HCT116 (cell line): ENCODE results near the gene TRDN. TPM values are rescaled to one million over a fixed set of nuclear protein-coding genes. Genes with fewer than 3 reads are reported as not detected.

Experiments
- ATAC-seq: fragments of 200-7000 bp; cut with Tn5 transposase; 2 replicates; pipeline ENCODE4 v1.9.1; 2020; ENCODE audit warnings: mild to moderate bottlenecking, moderate library complexity
- BruUV-seq: library from RNA; stranded (reverse); fragments of 400-500 nt; replicated peaks from 2 replicates; lab custom pipeline; 2021; lab: Mats Ljungman, UMichigan
- CTCF ChIA-PET: fragments of 300-600 bp; sonication (Branson Sonifier 250); formaldehyde crosslinking; loops from one replicate; lab custom pipeline; 2021; ENCODE audit warnings: antibody characterized with exemption; lab: Charles Lee
- POLR2A ChIA-PET: fragments of 300-600, 350-600 bp; sonication (Branson Sonifier 250); formaldehyde crosslinking; loops from one replicate; lab custom pipeline; 2021; ENCODE audit warnings: antibody characterized with exemption; lab: Charles Lee
- RAD21 ChIA-PET, 2 experiments: fragments of 300-600 bp; sonication (Branson Sonifier 250); formaldehyde crosslinking; loops; one replicate each; lab custom pipeline; 2023; ENCODE audit warnings: low total read pairs in 2 of 2; ENCODE audit not compliant: uncharacterized antibody in 2 of 2, unreplicated experiment in 2 of 2, low non-redundant PET in 1 of 2; lab: Charles Lee
- DNase-seq: peaks from one replicate; pipeline ENCODE4 v3.0.0-alpha.2; 2010; ENCODE audit warnings: low read depth, low spot score
- H2AFZ ChIP-seq: fragments of 200-600 bp; shearing (Covaris generic), sonication (generic); 2 replicates; pipeline ENCODE4 v1.6.1; 2017; ENCODE audit warnings: low read depth, mixed run types, mixed read lengths, antibody characterized with exemption, low read length; ENCODE audit not compliant: poor library complexity, severe bottlenecking
- H3K27ac ChIP-seq: 2 replicates; pipeline ENCODE4 v1.5.1; 2012; ENCODE audit warnings: low read depth, low read length
- H3K27me3 ChIP-seq: fragments of 200-600 bp; sonication (generic); 2 replicates; pipeline ENCODE4 v1.6.1; 2016; ENCODE audit warnings: mixed run types, low read length, mixed read lengths; ENCODE audit not compliant: insufficient read depth
- H3K36me3 ChIP-seq, 2 experiments: fragments of 200-500 bp in 1 of 2; fragments of 200-600 bp in 1 of 2; sonication (Bioruptor generic) in 1 of 2; sonication (generic) in 1 of 2; 2 replicates each; pipeline versions ENCODE4 v1.5.1 to v1.6.1; 2014 to 2016; ENCODE audit warnings: low read length in 2 of 2, inconsistent platforms in 1 of 2, mixed read lengths in 1 of 2, mixed run types in 1 of 2; ENCODE audit not compliant: insufficient read depth in 2 of 2, control insufficient read depth in 1 of 2
- H3K4me1 ChIP-seq, 2 experiments: fragments of 200-600 bp in 1 of 2; sonication (generic) in 1 of 2; 2 replicates each; pipeline versions ENCODE4 v1.5.1 to v1.6.1; 2012 to 2017; ENCODE audit warnings: low read length in 2 of 2, inconsistent platforms in 1 of 2, mild to moderate bottlenecking in 1 of 2, mixed read lengths in 1 of 2, mixed run types in 1 of 2, moderate library complexity in 1 of 2; ENCODE audit not compliant: insufficient read depth in 2 of 2, control insufficient read depth in 1 of 2
- H3K4me2 ChIP-seq: fragments of 200-600 bp; sonication (generic); 2 replicates; pipeline ENCODE4 v1.6.1; 2017; ENCODE audit warnings: mixed run types, low read length, mixed read lengths
- H3K4me3 ChIP-seq, 2 experiments: fragments of 200-600 bp in 1 of 2; sonication (generic) in 1 of 2; replicated peaks in 1 of 2; 2 replicates each; pipeline ENCODE4 v1.5.1; 2011 to 2016; ENCODE audit warnings: low read length in 2 of 2, control low read depth in 1 of 2, low read depth in 1 of 2, mild to moderate bottlenecking in 1 of 2, mixed read lengths in 1 of 2, mixed run types in 1 of 2
- H3K79me2 ChIP-seq: fragments of 200-600 bp; sonication (generic); 2 replicates; pipeline ENCODE4 v1.6.1; 2017; ENCODE audit warnings: mild to moderate bottlenecking, mixed run types, low read length, moderate library complexity, mixed read lengths; ENCODE audit not compliant: insufficient read depth
- H3K9ac ChIP-seq: fragments of 200-600 bp; sonication (generic); 2 replicates; pipeline ENCODE4 v1.6.1; 2016; ENCODE audit warnings: low read length, mixed read lengths
- H3K9me2 ChIP-seq: fragments of 200-600 bp; sonication (generic), shearing (Covaris generic); 2 replicates; pipeline ENCODE4 v1.6.1; 2017; ENCODE audit warnings: mixed run types, mild to moderate bottlenecking, moderate library complexity; ENCODE audit not compliant: insufficient read depth
- H3K9me3 ChIP-seq, 2 experiments: fragments of 200-500 bp in 1 of 2; fragments of 200-600 bp in 1 of 2; sonication (Bioruptor generic) in 1 of 2; sonication (generic) in 1 of 2; 2 replicates each; pipeline ENCODE4 v1.6.1; 2014 to 2017; ENCODE audit warnings: low read length in 2 of 2, mixed read lengths in 2 of 2, inconsistent platforms in 1 of 2, low read depth in 1 of 2, mild to moderate bottlenecking in 1 of 2, mixed run types in 1 of 2, moderate library complexity in 1 of 2; ENCODE audit not compliant: control insufficient read depth in 1 of 2, insufficient read depth in 1 of 2
- H4K20me1 ChIP-seq: fragments of 200-600 bp; sonication (generic), shearing (Covaris generic); 2 replicates; pipeline ENCODE4 v1.6.1; 2017; ENCODE audit warnings: mixed run types, mild to moderate bottlenecking, moderate library complexity; ENCODE audit not compliant: insufficient read depth
- CBX3 ChIP-seq: IDR thresholded peaks from 2 replicates; pipeline ENCODE4 v1.6.1; 2012; ENCODE audit warnings: low read depth
- CEBPB ChIP-seq: IDR thresholded peaks from 2 replicates; pipeline ENCODE4 v1.6.1; 2012; ENCODE audit warnings: low read depth
- CTCF ChIP-seq, 3 experiments: fragments of 200-600 bp in 1 of 3; sonication (generic) in 1 of 3; IDR thresholded peaks in 2 of 3; conservative IDR thresholded peaks in 1 of 3; 2 replicates each; pipeline ENCODE4 v1.5.1; 2012 to 2017; ENCODE audit warnings: low read depth in 2 of 3, low read length in 2 of 3, antibody characterized with exemption in 1 of 3, borderline replicate concordance in 1 of 3, control low read depth in 1 of 3, mild to moderate bottlenecking in 1 of 3, mixed read lengths in 1 of 3, mixed run types in 1 of 3, moderate library complexity in 1 of 3; ENCODE audit not compliant: insufficient read depth in 1 of 3
- EGR1 ChIP-seq: IDR thresholded peaks from 2 replicates; pipeline ENCODE4 v1.6.1; 2012; ENCODE audit warnings: low read depth
- ELF1 ChIP-seq: IDR thresholded peaks from 2 replicates; pipeline ENCODE4 v1.6.1; 2012; ENCODE audit warnings: low read depth, borderline replicate concordance
- EZH2 ChIP-seq: fragments of 200-600 bp; sonication (generic); IDR thresholded peaks from 2 replicates; pipeline ENCODE4 v1.6.1; 2017; ENCODE audit warnings: antibody characterized with exemption, mixed run types
- EZH2phosphoT487 ChIP-seq: fragments of 200-600 bp; IDR thresholded peaks from 2 replicates; pipeline ENCODE4 v1.6.1; 2018; ENCODE audit warnings: antibody characterized with exemption, borderline replicate concordance
- FOSL1 ChIP-seq: IDR thresholded peaks from 2 replicates; pipeline ENCODE4 v1.6.1; 2012; ENCODE audit warnings: low read depth
- JUND ChIP-seq: IDR thresholded peaks from 2 replicates; pipeline ENCODE4 v1.6.1; 2012
- MAX ChIP-seq: IDR thresholded peaks from 2 replicates; pipeline ENCODE4 v1.6.1; 2012
- POLR2AphosphoS5 ChIP-seq: IDR thresholded peaks from 2 replicates; pipeline ENCODE4 v1.6.1; 2011; ENCODE audit warnings: mild to moderate bottlenecking, low read depth, low read length, moderate library complexity
- RAD21 ChIP-seq: IDR thresholded peaks from 2 replicates; pipeline ENCODE4 v1.6.1; 2012; ENCODE audit warnings: low read depth, mild to moderate bottlenecking
- SIN3A ChIP-seq: IDR thresholded peaks from 2 replicates; pipeline ENCODE4 v1.6.1; 2012; ENCODE audit warnings: low read depth
- SRF ChIP-seq: IDR thresholded peaks from 2 replicates; pipeline ENCODE4 v1.6.1; 2012; ENCODE audit warnings: low read depth
- TCF7L2 ChIP-seq: IDR thresholded peaks from 2 replicates; pipeline ENCODE4 v1.7.0; 2011; ENCODE audit warnings: borderline replicate concordance, inconsistent platforms; ENCODE audit not compliant: insufficient read depth, insufficient read length; ENCODE audit errors: extremely low read depth
- YY1 ChIP-seq: IDR thresholded peaks from 2 replicates; pipeline ENCODE4 v1.6.1; 2011; ENCODE audit warnings: low read length, low read depth, moderate library complexity, mild to moderate bottlenecking; ENCODE audit not compliant: insufficient replicate concordance; ENCODE audit errors: extremely low read depth
- ZFX ChIP-seq: fragments of 450-650 bp; IDR thresholded peaks from 2 replicates; pipeline ENCODE4 v1.6.1; 2017
- intact Hi-C: fragments of 100-400 bp; cut with micrococcal nuclease; formaldehyde crosslinking; loops from 2 replicates; pipeline ENCODE4 v1.10.0; 2022
- total RNA-seq: library from RNA; stranded (reverse); gene quantifications from one replicate; pipeline ENCODE4 v1.2.1, GENCODE V29; 2021; ENCODE audit not compliant: unreplicated experiment

The TRDN gene
- total RNA-seq, 1 experiment from 2014 or later: not detected

GRCh38 chr6:123668965-123669591 is 32.3 kb upstream of the TRDN start:
- Histone ChIP-seq H3K27ac (no peak overlapping the region), H4K20me1 (no peaks in the 10 kb centered on the region), H3K9ac (no peak overlapping the region), H3K79me2 (no peaks in the 10 kb centered on the region), H3K9me2 (no peaks in the 10 kb centered on the region), H3K36me3 (no peaks in the 10 kb centered on the region), H2AFZ (no peak overlapping the region), H3K4me1 (no peaks in the 10 kb centered on the region), H3K4me3 (no peak overlapping the region), H3K27me3 (no peaks in the 10 kb centered on the region), H3K9me3 (no peaks in the 10 kb centered on the region), H3K4me2 (no peak overlapping the region)
- intact Hi-C loops: no loop called here
- CTCF ChIA-PET: no interaction called here
- ATAC-seq (no peak), DNase-seq (no peak)
- RAD21 ChIA-PET: no interaction called here
- POLR2A ChIA-PET: no interaction called here
- TF ChIP-seq TCF7L2 (no peak), FOSL1 (no peak)
- TF ChIP-seq, all 23 proteins: peak for 0
- BruUV-seq: no TSS peak

GRCh38 chr6:123668063-123668462 is 31.3 kb upstream of the TRDN start:
- RAD21 ChIA-PET: no interaction called here
- Histone ChIP-seq H3K4me2 (no peak overlapping the region), H3K27me3 (no peaks in the 10 kb centered on the region), H3K79me2 (no peaks in the 10 kb centered on the region), H3K9me3 (no peaks in the 10 kb centered on the region), H3K4me3 (no peak overlapping the region), H3K36me3 (no peaks in the 10 kb centered on the region), H3K27ac (no peak overlapping the region), H3K9ac (no peak overlapping the region), H3K4me1 (no peaks in the 10 kb centered on the region), H2AFZ (no peak overlapping the region), H3K9me2 (no peaks in the 10 kb centered on the region), H4K20me1 (no peaks in the 10 kb centered on the region)
- POLR2A ChIA-PET: no interaction called here
- CTCF ChIA-PET: no interaction called here
- DNase-seq: no peak
- intact Hi-C loops: no loop called here
- BruUV-seq: no TSS peak
- ATAC-seq: no peak
- TF ChIP-seq RAD21 (no peak), ZFX (no peak), CTCF (IDR thresholded peaks at IDR 0.05 in 2 of 3, conservative IDR thresholded peaks at IDR 0.05 in 1 of 3; ENCODE audit: borderline replicate concordance in 1 of 3, insufficient read depth in 1 of 3, low read depth in 2 of 3, low read length in 2 of 3) (no peak), SIN3A (no peak), YY1 (no peak), EGR1 (no peak), JUND (no peak), SRF (no peak), TCF7L2 (no peak), MAX (no peak), CEBPB (no peak), EZH2phosphoT487 (no peak), CBX3 (no peak), POLR2AphosphoS5 (no peak), ELF1 (no peak), EZH2 (no peak)
